ENCODE measurements around the gene FOXP1. TPM values are rescaled to one million over a fixed set of nuclear protein-coding genes. Genes with fewer than 3 reads are reported as not detected.

FOXP1 gene
- total RNA-seq, 2 donors from 2014 or later: 109 to 112 TPM

DNA sequence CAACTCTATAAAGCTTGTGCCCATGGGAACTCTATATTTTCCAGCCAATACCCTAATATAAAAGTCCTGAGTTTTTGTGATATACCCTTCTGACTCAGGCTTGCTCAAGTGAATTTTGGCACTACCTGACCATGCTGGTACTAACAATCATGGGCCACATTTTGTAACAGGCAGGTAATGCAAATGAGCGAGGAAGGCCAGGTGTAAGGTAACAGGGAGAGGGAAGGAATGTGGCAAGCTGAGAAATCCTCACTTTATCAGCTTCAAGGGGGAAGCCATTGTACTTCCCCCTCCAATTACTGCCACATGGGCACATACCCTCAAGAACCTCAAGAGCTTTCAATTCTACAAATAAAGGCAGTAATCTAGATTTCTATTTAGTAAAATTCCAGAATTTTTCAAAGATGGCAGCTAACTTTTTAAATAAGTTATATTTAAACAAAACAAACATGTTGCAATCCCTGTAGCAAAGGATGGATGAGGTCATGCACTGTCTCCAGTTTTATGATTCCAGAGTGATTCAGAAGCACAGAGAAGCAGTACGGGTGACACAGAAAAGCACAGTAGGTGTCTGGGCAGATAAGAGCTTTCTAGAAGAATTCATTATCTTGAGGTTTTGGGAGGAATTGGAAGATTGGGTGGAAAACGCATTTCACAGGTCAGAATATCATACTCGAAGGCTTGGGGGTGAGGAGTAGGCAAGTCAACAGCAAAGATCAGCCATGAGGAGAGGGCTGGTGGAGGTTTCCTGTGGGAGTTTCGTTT, 87.6 kb downstream of the FOXP1 start:
- intact Hi-C loops (cut with DNase I): no loop called here
- no peak for DNase-seq (ENCODE audit: low spot score)

DNA sequence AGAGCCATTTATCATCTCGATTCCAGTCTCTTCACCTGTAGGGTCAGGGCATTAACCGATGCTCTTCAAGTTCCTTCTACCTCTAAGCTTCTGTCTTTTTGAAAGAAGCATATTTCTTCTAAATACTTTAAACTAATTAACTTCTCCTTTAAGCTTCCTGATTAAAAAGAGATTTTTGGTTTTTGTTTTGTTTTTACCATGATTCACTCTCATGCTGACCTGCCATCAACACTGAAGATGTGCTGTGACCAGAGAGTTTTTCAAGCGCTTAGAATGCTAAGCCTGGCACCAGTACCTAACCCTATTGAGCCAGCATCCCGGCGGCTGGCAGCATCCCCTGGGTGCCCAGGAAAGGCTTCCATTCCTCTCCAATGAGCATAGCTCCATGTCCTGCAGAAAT, 89.3 kb downstream of the FOXP1 start:
- no peak for DNase-seq (ENCODE audit: low spot score)
- intact Hi-C loops (cut with DNase I): no loop called here

DNA sequence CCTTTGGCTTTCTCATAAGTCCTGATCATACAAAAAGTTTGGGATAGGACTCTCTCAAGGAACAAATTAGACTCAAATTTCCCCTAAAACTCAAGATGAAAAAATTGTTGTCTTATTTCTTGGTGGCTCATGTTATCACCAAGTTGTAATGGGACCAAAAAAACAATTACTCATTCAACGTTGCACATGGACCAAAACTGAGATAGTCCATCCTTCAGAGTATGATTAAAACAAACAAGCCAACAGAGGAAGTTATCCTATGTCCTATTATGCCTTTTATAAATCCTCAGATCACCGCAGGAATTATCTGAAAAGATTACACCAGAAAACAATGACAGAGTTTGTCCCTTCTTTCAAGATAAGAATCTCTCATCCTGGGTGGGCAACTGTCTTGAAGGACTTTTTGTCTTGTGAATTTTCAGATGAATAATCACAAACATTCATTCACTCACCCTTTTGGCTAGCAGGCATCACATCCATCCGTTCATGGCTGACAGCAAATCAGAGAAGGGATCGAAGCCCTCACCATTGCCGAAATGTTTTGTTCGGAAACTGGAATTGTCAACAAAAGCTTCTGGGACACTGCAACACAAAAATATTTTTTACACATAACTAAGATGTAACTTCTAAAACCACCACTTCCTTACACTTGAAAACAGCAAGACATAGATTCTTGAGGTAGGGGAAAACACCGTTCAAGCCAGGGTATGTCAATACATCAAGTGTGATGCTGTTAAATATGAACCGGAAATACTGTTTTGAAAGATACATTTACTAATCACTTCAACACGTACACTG, 90.4 kb downstream of the FOXP1 start:
- no peak for DNase-seq (ENCODE audit: low spot score)
- intact Hi-C loops (cut with DNase I): no loop called here

DNA sequence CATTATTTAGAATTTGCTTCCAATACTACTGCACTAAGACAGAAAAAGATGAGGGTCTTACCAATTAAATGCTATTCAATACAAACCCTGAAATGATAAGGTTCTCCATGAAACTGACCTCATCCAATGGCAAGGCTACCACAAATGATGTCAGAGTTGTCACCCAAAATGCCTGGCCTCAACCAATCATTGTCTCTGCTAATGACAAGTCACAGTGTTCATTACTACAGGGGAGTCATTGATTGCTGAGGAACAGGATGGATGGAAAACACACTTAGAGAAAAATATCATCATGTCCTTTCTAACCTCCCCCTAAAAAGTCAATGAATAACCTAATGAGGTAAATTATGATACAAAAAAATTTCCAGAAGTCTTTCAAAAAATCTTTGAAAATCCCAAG, 91.0 kb downstream of the FOXP1 start:
- intact Hi-C loops (cut with DNase I): no loop called here
- no peak for DNase-seq (ENCODE audit: low spot score)

DNA sequence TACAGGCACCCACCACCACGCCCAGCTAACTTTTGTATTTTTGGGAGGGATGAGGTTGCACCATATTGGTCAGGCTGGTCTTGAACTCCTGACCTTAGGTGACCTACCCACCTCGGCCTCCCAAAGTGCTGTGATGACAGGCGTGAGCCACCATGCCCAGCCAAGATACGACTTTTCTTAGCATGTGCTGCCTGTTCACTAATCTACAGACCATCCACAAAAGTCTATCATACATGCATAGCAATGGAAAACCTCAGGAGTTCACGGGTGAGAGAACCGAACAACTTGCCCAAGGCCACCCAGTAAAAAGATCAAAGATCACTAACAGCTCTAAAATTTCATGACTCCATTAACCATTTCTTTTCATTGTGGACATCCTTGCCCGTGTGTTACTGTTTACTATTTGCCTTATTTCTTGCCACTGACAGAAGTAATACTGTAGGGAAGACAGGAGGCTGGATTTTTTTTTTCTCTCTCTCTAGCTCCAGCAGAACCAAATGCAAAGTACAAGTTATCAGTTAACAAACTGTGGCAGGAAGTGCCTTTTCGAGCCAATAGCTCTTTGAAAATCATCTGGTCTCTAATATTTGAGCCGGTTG, 92.3 kb downstream of the FOXP1 start:
- intact Hi-C loops (cut with DNase I): no loop called here
- DNase-seq (ENCODE audit: low spot score): no peak

DNA sequence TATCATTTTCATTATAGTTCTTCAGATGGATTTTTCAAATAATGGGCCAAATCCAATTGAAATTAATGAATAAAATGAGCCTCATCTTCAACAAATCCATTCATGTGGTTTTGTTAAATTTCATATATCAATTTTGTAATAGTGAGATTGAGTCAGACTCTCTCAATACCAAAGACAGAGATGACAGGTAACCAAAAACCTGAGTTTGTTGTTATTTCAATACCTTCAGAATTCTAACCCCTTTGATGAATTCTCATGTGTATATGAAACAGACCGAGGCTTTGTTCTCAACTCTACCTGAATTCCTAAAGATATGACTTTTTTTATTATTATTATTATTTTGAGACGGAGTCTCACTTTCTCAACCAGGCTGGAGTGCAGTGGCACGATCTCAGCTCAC, 92.8 kb downstream of the FOXP1 start:
- no peak for DNase-seq (ENCODE audit: low spot score)
- intact Hi-C loops (cut with DNase I): no loop called here

DNA sequence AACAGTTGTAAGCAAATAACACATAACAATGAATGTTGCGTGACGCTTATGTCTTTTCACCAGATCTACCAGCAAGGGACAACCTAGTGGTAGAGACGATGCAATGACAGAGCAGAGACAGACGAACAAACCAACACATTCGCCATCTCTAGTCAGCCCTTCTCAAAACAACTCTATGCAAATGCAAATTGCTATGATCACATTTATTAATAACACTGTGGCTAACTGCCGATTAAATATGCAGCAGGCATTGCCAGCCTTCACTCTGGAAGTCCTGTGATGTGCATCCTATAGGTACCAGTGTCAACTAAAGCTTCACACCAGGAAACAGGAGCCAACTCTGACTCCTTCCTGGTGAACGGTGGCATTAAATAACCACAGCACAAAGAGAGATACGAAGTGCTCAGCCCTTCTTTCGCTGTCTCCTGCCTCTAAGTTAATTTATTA, 94.2 kb downstream of the FOXP1 start:
- intact Hi-C loops (cut with DNase I): no loop called here
- DNase-seq (ENCODE audit: low spot score): no peak

DNA sequence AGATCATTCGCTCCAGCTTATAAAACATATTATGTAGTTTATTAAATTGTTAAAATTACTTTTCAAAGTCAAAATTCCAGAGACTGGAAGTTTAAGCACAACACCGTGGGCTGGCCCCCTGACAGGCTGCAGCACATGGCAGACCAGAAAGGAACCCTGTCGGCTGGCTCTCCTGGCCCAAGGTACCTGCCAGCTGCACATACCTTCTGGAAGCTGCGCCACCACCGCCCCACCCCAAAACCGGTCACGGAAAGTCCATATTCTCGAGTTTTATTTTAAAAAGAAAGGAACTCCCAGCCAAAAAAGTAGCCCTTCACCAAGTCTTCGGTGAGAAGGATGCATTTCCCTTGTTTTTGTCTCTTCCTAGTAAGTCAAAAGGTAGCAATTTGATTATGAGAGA, 94.6 kb downstream of the FOXP1 start:
- DNase-seq (ENCODE audit: low spot score): no peak
- intact Hi-C loops (cut with DNase I): no loop called here

DNA sequence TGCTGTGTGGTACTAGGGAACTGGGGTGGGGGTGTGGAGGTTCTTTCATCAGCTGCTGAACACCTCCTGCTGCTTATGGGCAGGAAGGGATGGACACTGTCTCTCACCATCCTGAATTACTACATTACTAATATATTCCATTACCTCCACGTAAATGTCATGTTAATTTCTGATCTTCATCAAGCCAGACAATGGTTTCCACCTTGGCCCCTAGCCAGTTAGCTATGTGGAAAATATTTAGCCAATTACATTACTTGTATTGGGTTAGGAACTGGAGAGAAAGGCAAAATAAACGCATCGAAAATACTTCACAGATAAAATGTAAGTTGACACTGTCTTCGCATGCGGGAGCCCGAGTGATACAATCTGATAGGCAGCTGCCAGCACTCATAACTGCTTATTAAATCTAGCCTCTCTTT, 95.1 kb downstream of the FOXP1 start:
- intact Hi-C loops (cut with DNase I): no loop called here
- no peak for DNase-seq (ENCODE audit: low spot score)

DNA sequence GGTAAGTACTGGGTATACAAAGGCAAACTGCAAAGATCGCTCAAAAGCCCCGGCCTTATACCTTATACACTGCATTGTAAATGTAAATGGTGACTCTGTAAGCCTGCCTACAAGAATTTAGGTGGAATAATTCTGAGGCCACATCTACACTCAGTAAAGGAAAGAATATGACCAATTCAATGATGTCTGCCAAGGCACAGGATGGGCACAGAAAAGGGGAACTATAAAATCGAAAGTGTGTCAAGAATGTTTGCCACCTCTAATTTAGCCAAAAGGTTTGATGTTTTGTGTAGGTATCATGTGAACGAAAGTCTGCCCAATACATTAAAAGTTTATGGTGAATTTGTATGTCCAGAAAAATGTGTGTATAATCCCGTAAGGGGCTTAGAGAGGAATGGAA, 96.1 kb downstream of the FOXP1 start:
- intact Hi-C loops (cut with DNase I): no loop called here
- no peak for DNase-seq (ENCODE audit: low spot score)

DNA sequence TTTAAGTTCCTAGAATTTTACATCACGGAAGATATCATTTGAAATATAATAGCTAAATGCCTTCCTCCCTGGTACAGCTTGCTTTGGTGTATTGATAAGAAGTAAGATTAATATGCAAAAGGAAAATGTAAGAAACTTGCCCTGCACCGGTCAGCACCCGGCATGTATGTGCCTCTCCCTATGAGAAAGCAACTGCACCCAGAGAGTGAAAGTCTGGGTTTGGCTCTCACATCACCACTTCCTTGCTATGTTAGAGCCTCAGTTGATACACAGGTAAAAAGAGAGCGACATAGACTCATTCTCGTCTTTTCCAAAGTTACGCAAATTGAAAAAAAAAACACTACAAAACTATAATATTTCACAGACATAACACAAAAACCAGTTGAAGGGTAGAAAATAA, 96.7 kb downstream of the FOXP1 start:
- no peak for DNase-seq (ENCODE audit: low spot score)
- intact Hi-C loops (cut with DNase I): no loop called here

DNA sequence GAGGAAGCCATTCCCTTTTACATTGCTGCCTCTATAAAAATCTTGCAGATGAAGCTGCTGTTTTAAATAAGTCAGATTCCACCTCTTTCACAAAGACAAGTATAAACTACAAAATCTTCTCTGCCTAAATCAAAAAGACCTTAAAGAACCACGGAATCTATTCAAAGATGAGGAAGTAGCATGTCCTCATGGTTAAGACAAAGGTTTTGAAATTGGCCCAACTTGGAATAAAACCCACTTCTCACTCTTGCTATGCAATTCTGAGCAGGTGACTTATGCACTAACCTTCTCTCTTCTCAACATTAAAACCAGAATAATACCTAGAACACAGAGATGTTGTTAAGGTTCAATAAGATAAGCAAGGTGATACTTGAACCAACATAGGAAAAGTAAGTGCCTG, 97.6 kb downstream of the FOXP1 start:
- DNase-seq (ENCODE audit: low spot score): no peak
- intact Hi-C loops (cut with DNase I): no loop called here

DNA sequence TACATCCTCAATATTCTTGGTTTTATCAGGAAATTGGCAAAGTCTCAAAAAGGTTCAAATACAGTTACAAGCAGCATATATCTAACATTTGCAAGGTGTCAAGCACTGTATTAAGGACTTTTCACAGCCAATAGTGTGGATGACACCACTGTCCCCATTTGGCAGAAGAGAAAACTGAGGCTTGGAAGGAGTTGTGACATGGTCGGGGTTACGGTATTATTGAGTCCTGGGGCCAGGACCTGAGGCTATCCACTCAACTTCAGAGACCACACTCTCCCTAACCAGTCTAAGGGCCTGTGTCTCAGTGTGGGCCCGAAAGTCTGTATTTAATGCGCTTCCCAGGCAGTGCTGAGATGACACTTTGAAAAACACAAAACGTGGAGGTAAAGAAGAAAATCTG, 99.1 kb downstream of the FOXP1 start:
- no peak for DNase-seq (ENCODE audit: low spot score)
- intact Hi-C loops (cut with DNase I): no loop called here

DNA sequence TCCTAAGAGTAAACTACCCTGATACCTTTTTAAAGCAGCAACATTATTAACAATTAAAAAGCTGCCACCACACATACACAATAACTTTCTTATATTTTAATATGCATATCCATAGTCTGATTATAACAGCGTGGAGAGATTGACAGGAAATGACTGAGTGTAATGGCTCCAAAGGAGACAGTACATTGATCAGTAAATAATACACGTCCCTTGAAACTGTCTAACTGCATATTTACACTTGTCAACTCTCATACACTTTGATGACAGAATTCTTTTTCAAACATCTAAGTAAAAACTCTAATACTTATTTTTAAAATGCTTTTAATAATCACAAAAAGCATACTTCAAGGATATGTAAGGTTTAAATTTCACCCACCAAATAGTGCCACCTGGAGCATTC, 99.5 kb downstream of the FOXP1 start:
- intact Hi-C loops (cut with DNase I): no loop called here
- no peak for DNase-seq (ENCODE audit: low spot score)

DNA sequence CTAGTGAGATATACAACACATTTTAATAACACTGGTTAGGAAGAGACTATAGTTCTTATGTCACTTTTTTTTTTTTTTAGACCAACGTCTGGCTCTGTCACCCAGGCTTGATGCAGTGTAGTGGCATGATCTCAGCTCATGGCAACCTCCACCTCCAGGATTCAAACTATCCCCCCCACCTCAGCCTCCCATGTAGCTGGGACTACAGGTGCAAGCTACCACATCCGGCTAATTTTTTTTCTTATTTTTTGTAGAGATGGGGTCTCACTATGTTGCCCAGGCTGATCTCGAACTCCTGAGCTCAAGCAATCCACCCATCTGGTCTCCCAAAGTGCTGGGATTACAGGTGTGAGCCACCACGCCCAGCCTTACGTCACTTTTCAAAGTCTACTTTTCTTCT, 100.8 kb downstream of the FOXP1 start:
- intact Hi-C loops (cut with DNase I): no loop called here
- DNase-seq (ENCODE audit: low spot score): no peak

DNA sequence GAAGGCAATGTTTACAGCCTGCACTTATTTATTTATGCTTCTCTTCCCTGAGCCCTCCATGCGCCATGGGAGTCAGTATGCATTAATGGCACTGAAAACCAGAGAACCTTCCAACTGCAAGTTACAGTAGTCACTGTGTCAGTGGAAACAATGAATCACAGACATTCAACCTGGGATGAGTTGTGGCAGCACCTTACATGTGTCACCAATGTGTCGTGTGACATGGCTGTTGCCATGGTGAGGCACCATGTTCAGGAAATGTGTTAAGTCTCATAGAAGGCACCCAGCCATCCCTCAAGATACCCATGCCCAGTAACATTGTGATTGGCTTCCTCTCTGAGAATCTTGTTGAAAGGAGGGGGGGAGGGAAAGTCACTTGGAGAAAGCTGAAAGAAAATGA, 105.0 kb downstream of the FOXP1 start:
- intact Hi-C loops (cut with DNase I): no loop called here
- DNase-seq (ENCODE audit: low spot score): no peak

DNA sequence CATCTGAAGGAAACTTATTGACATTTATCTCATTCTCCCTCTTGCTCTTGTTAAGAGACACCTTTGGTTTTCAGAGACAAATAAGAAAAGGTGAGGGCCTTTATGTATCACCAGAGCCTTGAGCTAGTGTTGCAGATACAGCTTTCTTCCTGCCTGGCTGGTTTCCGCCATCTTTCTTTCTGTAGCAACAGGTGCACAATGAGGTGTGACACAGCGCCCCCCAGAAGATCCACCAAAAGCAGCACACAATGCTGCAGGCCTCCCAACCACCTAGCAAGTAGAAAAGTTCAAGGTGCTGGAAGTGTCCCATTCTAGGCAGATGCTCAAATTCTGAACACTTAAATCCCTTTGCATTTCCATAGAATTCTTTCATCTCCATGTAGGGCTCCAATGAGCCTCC, 106.6 kb downstream of the FOXP1 start:
- intact Hi-C loops (cut with DNase I): no loop called here
- DNase-seq (ENCODE audit: low spot score): no peak

DNA sequence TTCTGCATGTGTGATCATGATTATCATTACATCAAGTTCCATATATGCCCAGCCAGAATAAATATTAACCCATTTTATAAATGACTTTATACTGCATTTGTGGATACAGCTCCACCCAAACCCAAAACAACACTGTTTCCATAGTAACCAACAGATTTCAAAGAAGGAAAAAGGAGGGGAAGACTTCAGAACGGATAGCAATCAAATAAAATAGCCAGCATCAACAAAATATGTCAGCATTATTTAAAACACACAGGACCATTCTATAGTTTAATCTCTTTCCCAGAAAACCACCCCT, 114.4 kb downstream of the FOXP1 start:
- DNase-seq (ENCODE audit: low spot score): no peak
- intact Hi-C loops (cut with DNase I): no loop called here

DNA sequence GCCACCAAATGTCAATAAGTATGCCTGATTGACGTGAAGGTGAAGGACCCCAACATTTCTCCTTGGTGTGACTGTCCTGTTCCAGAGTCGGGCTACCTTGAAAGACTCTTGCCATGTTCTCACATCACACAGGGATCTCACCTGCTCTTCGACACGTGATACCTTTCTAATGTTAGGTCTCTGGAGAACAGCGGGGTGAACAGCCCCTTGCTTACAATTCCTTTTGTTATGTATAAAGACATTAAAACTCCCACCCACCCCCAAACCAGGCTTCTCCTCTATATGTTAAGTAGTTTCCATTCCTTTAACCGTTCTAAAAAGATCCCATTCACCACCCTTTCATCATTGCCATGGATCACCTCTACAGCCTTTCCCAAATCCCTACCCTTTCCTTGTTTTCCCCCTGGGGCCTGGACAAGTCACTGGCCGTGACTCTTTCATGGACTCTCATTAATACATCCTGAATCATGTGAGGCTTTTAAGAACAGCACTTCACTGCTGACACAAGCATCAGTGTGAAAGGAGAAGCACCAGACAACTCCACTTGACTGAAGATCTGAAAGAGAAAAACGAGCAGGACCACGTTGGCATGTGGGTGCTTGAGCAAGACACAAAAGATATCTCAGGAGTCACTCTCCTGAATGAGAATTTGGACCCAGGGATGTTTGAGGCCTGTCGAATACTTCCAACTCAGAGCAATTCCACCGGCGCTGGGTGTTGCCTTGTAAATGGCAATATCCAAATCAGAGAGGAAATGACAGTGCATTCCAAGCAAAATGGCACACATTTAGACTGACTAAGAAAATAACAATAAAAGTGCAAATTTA, 115.0 kb downstream of the FOXP1 start:
- intact Hi-C loops (cut with DNase I): no loop called here

DNA sequence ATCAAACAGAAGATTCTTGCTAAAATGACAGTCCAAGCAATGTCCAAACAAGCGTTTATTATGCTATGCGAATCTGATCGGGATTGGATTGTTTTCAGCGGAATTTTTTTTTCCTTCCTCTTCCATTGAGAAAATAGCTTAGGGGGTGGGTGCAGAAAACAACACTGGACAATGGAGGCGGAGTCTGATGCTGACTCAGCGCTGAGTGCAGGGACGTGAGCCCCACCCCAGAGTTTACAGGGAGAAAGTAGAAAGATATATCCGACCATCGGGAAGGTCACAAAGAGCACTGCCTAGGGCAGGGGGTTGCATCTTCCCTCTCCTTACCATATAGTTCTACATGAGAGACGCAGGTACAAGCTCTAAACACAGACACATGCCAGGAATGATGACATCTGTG, 117.0 kb downstream of the FOXP1 start:
- no peak for DNase-seq (ENCODE audit: low spot score)
- intact Hi-C loops (cut with DNase I): no loop called here

More for the DNA sequence above, 115.0 kb downstream of the FOXP1 start:
- DNase-seq (ENCODE audit: low spot score): no peak
